Natural killer cell (primary cell): ENCODE data around the gene VPS52. TPM values are rescaled to one million over a fixed set of nuclear protein-coding genes. Genes with fewer than 3 reads are reported as not detected.
A peak's percentile ranks its signal among the peaks of the same experiment; 100 is the strongest.

Experiments
- ATAC-seq, 3 donors: fragments of 150-1000 bp in 2 of 3; fragments of 200-7000 bp in 1 of 3; cut with Tn5 transposase; 1 replicate in 1 of 3; 2 replicates in 2 of 3; pipeline ENCODE4 v1.10.0; 2021; ENCODE audit warnings: mild to moderate bottlenecking in 2 of 3, moderate library complexity in 2 of 3
- DNase-seq, 2 donors: peaks; one replicate each; pipeline versions ENCODE4 v3.0.0 to v3.0.0-alpha.2; 2013 to 2021; ENCODE audit warnings: mixed read lengths in 1 of 2
- H3K27ac ChIP-seq: one replicate; pipeline ENCODE4 v1.5.1; 2013; ENCODE audit warnings: mild to moderate bottlenecking, low read length
- H3K27me3 ChIP-seq: one replicate; pipeline ENCODE4 v1.6.1; 2013; ENCODE audit warnings: low read length; ENCODE audit not compliant: control insufficient read depth, insufficient read depth
- H3K36me3 ChIP-seq: one replicate; pipeline ENCODE4 v1.6.1; 2013; ENCODE audit warnings: low read length; ENCODE audit not compliant: control insufficient read depth, insufficient read depth
- H3K4me1 ChIP-seq: one replicate; pipeline ENCODE4 v1.6.1; 2013; ENCODE audit warnings: low read length; ENCODE audit not compliant: control insufficient read depth, insufficient read depth
- H3K4me3 ChIP-seq: one replicate; pipeline ENCODE4 v1.5.1; 2013; ENCODE audit warnings: low read length
- H3K9me3 ChIP-seq: one replicate; pipeline ENCODE4 v1.6.1; 2013; ENCODE audit warnings: low read length; ENCODE audit not compliant: control insufficient read depth, insufficient read depth
- H3K27ac Mint-ChIP-seq, 2 donors: one replicate each; pipeline ENCODE4 v1.8.0; 2022; ENCODE audit warnings: mild to moderate bottlenecking in 2 of 2, mixed read lengths in 2 of 2, moderate library complexity in 1 of 2
- H3K27me3 Mint-ChIP-seq, 2 donors: one replicate each; pipeline ENCODE4 v1.8.0; 2022; ENCODE audit warnings: low read depth in 2 of 2, mixed read lengths in 2 of 2
- H3K36me3 Mint-ChIP-seq: one replicate; pipeline ENCODE4 v1.8.0; 2022; ENCODE audit warnings: mixed read lengths
- H3K4me1 Mint-ChIP-seq, 2 donors: one replicate each; pipeline ENCODE4 v1.8.0; 2022; ENCODE audit warnings: mixed read lengths in 2 of 2
- H3K4me3 Mint-ChIP-seq: one replicate; pipeline ENCODE4 v1.8.0; 2022; ENCODE audit warnings: mild to moderate bottlenecking, moderate library complexity, mixed read lengths
- H3K9me3 Mint-ChIP-seq, 2 donors: one replicate each; pipeline ENCODE4 v1.8.0; 2022; ENCODE audit warnings: mixed read lengths in 2 of 2
- WGBS: methylation state at CpG from one replicate; pipeline ENCODE4 v1.1.7; 2013; ENCODE audit warnings: missing lambda C conversion rate; ENCODE audit not compliant: insufficient coverage; 5-methylcytosine and 5-hydroxymethylcytosine counted together
- intact Hi-C: fragments of 100-400 bp; cut with micrococcal nuclease; formaldehyde crosslinking; loops from one replicate; pipeline ENCODE4 v1.14.2; 2022
- total RNA-seq, 4 donors: library from RNA; stranded (reverse); fragments of 120-200 nt in 1 of 4; gene quantifications; one replicate each; pipeline versions ENCODE4 v1.2.3 to v1.2.4, GENCODE V29; 2013 to 2022
- TF ChIP-seq, protein P1 (sequence below): fragments of 200-600 bp; IDR thresholded peaks from one replicate; pipeline ENCODE4 v1.8.0; 2022; ENCODE audit warnings: antibody characterized with exemption

Gene VPS52
- total RNA-seq, 3 donors from 2014 or later (not counting 1 experiment from before 2014, with no cell fraction given), result 98.0 to 112 (median 99.4) TPM

DNA sequence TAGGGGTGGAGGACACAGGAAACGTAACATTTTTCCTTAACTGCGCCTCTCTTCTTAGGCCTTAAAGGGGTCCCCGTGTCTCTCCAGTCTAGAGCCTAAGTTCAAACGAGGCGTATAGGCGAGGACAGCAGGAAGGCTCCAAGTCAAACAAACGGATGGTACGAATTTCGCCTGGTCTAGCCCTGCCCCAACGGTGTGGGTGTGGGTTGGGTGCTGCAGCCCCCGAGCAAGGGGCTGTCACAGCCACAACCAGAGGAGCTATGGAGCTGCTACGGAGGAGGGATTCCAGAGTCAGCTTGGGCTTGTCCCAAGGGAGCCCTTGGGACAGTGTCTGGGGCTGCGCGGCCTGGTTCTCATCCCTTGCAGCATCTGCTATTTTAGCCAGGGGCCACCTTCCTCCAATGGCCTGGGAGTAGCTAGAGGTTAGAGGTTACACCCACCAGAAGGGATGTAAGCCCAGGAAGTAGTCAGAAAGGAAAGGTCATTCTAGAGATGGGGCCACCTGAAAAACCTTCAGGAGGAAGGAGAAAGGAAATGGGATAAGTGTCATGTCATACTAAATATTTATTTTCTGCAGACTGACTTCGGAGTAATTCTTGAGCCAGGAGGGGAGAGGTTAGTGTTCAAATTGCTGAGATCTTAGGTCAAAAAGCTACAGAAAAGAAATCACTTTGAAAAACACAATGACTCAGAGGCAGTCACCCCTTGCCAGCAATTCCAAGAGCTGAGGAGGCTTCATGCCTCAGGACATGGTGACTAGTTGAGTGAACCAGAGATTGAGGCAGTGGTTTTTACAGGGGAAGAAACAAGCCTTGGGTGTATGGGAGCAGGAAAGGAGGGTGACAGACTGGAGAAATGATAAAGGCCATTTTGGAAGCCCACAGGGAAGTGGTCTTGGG lies 21.7 kb downstream of the VPS52 start:
- ATAC-seq (no peak), DNase-seq (peak in 1 of 2 donors; percentile 18)
- Histone ChIP-seq H3K27ac (peak overlapping the region; percentile 94), H3K4me1 (peaks cover 28% of the 10 kb centered on the region), H3K9me3 (no peaks in the 10 kb centered on the region), H3K36me3 (peaks cover 11% of the 10 kb centered on the region), H3K27me3 (no peaks in the 10 kb centered on the region), H3K4me3 (peak overlapping the region; percentile 68)
- Mint-ChIP-seq H3K4me3 (peak overlapping the region; percentile 90), H3K27me3 (no peaks in the 10 kb centered on the region), H3K4me1 (peaks cover 22 to 37% of the 10 kb centered on the region in 2 donors), H3K36me3 (no peaks in the 10 kb centered on the region), H3K9me3 (no peaks in the 10 kb centered on the region), H3K27ac (peak overlapping the region; percentile 95 to 97)
- 24% methylated on average over 15 of the region's 15 CpGs for WGBS
- TF ChIP-seq, protein P1, sequence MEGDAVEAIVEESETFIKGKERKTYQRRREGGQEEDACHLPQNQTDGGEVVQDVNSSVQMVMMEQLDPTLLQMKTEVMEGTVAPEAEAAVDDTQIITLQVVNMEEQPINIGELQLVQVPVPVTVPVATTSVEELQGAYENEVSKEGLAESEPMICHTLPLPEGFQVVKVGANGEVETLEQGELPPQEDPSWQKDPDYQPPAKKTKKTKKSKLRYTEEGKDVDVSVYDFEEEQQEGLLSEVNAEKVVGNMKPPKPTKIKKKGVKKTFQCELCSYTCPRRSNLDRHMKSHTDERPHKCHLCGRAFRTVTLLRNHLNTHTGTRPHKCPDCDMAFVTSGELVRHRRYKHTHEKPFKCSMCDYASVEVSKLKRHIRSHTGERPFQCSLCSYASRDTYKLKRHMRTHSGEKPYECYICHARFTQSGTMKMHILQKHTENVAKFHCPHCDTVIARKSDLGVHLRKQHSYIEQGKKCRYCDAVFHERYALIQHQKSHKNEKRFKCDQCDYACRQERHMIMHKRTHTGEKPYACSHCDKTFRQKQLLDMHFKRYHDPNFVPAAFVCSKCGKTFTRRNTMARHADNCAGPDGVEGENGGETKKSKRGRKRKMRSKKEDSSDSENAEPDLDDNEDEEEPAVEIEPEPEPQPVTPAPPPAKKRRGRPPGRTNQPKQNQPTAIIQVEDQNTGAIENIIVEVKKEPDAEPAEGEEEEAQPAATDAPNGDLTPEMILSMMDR, result no peak
- intact Hi-C loops, result loop anchor here (1.0 kb wide), 2 partner anchors 21 to 50 kb away; partner anchors contain the start of genes RXRB, SLC39A7 and VPS52

DNA sequence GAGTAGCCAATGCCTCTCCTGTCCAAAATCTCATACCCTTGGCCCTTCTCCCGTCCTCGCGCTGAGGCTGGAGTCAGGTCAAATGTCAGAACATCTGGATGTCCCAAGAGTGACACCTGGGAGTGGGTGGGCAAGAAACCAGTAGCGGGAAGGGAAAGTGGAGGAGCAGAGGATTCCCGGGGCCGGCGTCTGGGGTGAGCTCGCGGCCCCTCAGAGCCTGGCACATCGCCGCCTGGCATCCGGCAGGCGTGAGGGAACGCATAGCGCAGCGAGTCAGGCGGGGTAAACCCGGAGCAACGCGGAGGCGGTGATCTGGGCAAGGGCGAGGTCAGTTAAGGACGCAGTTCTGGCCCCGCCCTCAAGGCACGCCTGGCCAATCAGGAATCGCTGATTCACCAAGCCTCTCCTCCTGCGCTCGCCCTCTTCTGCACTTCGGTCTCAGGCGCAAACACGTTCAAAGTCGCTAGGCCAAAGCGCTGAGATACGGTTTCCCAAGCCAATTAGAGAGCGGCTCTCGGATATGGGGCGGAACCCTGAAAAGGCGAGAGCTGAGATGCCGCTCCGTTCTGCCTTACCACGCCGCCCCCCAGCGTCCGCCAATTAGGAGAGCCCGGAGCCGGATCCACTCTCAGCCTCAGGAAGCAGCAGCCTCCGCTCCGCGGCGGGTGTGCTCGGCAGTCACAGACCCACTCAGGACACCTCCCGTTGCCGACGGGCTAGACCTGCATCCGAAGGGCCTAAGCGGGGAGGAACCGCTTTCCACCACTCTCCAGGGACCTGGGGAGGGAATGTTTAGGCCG lies 22.5 kb downstream of the VPS52 start:
- H3K4me1 ChIP-seq, result peaks cover 28% of the 10 kb centered on the region
- Mint-ChIP-seq H3K4me3 (peak overlapping the region; percentile 90), H3K9me3 (no peaks in the 10 kb centered on the region), H3K27me3 (peaks cover 0 to under 1% of the 10 kb centered on the region in 2 donors), H3K27ac (peak overlapping the region; percentile 95 to 97), H3K4me1 (peaks cover 22 to 37% of the 10 kb centered on the region in 2 donors), H3K36me3 (no peaks in the 10 kb centered on the region)
- TF ChIP-seq, protein P1, result no peak
- peak; percentile 96 to 99 for DNase-seq
- intact Hi-C loops, result loop anchor here (1.0 kb wide), 5 partner anchors 22 to 235 kb away; partner anchors contain the start of genes RXRB, SLC39A7 and VPS52
- peak; percentile 86 to 96 (median 88) for ATAC-seq
- no peaks in the 10 kb centered on the region for H3K9me3 ChIP-seq
- no peaks in the 10 kb centered on the region for H3K27me3 ChIP-seq
- WGBS, result under 1% methylated on average over 58 of the region's 58 CpGs
- peak overlapping the region; percentile 68 for H3K4me3 ChIP-seq
- peak overlapping the region; percentile 94 for H3K27ac ChIP-seq
- H3K36me3 ChIP-seq, result peaks cover 7% of the 10 kb centered on the region

DNA sequence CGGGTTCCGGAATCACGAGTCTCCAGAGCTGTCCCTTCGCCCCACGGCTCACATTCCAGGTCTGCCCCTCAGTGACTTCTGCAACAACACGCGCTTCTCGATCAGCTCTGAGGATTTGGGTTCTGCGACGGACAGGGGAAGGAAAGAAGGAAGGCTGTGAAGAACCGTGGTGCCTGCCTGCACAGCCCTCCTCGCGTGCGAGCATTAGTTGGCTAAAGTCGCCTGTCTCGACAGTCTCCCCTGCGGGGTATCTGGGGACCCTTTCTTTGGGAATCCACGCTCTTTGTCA lies 23.1 kb downstream of the VPS52 start:
- H3K27ac ChIP-seq, result peak overlapping the region; percentile 94
- peaks cover 7% of the 10 kb centered on the region for H3K36me3 ChIP-seq
- Mint-ChIP-seq H3K4me3 (peak overlapping the region; percentile 90), H3K4me1 (peaks cover 22 to 37% of the 10 kb centered on the region in 2 donors), H3K27me3 (peaks cover 0 to 5% of the 10 kb centered on the region in 2 donors), H3K36me3 (no peaks in the 10 kb centered on the region), H3K27ac (peak overlapping the region; percentile 95 to 97), H3K9me3 (no peaks in the 10 kb centered on the region)
- ATAC-seq (no peak), DNase-seq (peak in 1 of 2 donors; percentile 79)
- peak overlapping the region; percentile 45 for H3K4me3 ChIP-seq
- H3K4me1 ChIP-seq, result peaks cover 28% of the 10 kb centered on the region
- H3K27me3 ChIP-seq, result no peaks in the 10 kb centered on the region
- intact Hi-C loops, result loop anchor here (1.0 kb wide), 3 partner anchors 87 to 234 kb away; no protein-coding TSS in a partner anchor
- WGBS, result 0% methylated on average over 18 of the region's 18 CpGs
- TF ChIP-seq, protein P1, result no peak
- no peaks in the 10 kb centered on the region for H3K9me3 ChIP-seq
